Endothelial cell of umbilical vein (primary cell): ENCODE results near the gene NUDT8. TPM values are rescaled to one million over a fixed set of nuclear protein-coding genes. Genes with fewer than 3 reads are reported as not detected.

Source experiments
- BruUV-seq: library from RNA; stranded (reverse); fragments of 400-500 nt; replicated peaks from 2 replicates; lab custom pipeline; 2021; lab: Mats Ljungman, UMichigan
- CTCF ChIA-PET: fragments of 300-600, 350-600 bp; sonication (Branson Sonifier 250); formaldehyde crosslinking; loops from one replicate; lab custom pipeline; 2021; ENCODE audit warnings: antibody characterized with exemption, inconsistent platforms; lab: Charles Lee
- POLR2A ChIA-PET: fragments of 300-600, 350-600 bp; sonication (Branson Sonifier 250); formaldehyde crosslinking; loops from one replicate; lab custom pipeline; 2021; ENCODE audit warnings: antibody characterized with exemption, inconsistent platforms; lab: Charles Lee
- DNase-seq: peaks from one replicate; pipeline ENCODE4 v3.0.0-alpha.2; 2011; ENCODE audit warnings: low read depth, low spot score
- FAIRE-seq: peaks from 2 replicates; lab custom pipeline; 2011; peaks lifted over from hg19 to GRCh38; lab: Jason Lieb, UNC
- H2AFZ ChIP-seq: 2 replicates; pipeline ENCODE4 v1.6.0; 2012; ENCODE audit warnings: low read depth, low read length, control low read depth, inconsistent platforms
- H3K27ac ChIP-seq: 2 replicates; pipeline ENCODE4 v1.5.1; 2011; ENCODE audit warnings: low read depth, mild to moderate bottlenecking, control low read depth, low read length, moderate library complexity; ENCODE audit not compliant: insufficient read depth
- H3K27me3 ChIP-seq, 2 experiments: 2 replicates each; pipeline versions ENCODE4 v1.6.0 to v1.6.1; 2011; ENCODE audit warnings: low read length in 2 of 2, mixed read lengths in 1 of 2; ENCODE audit not compliant: control insufficient read depth in 2 of 2, insufficient read depth in 2 of 2
- H3K36me3 ChIP-seq, 2 experiments: 2 replicates in 1 of 2; 3 replicates in 1 of 2; pipeline ENCODE4 v1.5.1; 2011; ENCODE audit warnings: low read length in 2 of 2, mild to moderate bottlenecking in 1 of 2, moderate library complexity in 1 of 2; ENCODE audit not compliant: control insufficient read depth in 2 of 2, insufficient read depth in 2 of 2; ENCODE audit errors: extremely low read depth in 1 of 2
- H3K4me1 ChIP-seq: 3 replicates; pipeline ENCODE4 v1.5.1; 2011; ENCODE audit warnings: mild to moderate bottlenecking, low read length; ENCODE audit not compliant: control insufficient read depth, insufficient read depth; ENCODE audit errors: extremely low read depth
- H3K4me2 ChIP-seq: 2 replicates; pipeline ENCODE4 v1.6.1; 2011; ENCODE audit warnings: low read length, control low read depth, mixed read lengths; ENCODE audit not compliant: insufficient read depth
- H3K4me3 ChIP-seq, 3 experiments: fragments of 200-600 bp in 1 of 3; sonication (generic), shearing (Covaris generic) in 1 of 3; replicated peaks in 1 of 3; 2 replicates each; pipeline ENCODE4 v1.5.1; 2011 to 2016; ENCODE audit warnings: control low read depth in 3 of 3, low read length in 3 of 3, mild to moderate bottlenecking in 2 of 3, inconsistent platforms in 1 of 3, low read depth in 1 of 3, moderate library complexity in 1 of 3; ENCODE audit not compliant: insufficient read depth in 1 of 3
- H3K79me2 ChIP-seq: 2 replicates; pipeline ENCODE4 v1.6.0; 2012; ENCODE audit warnings: low read length, inconsistent platforms; ENCODE audit not compliant: control insufficient read depth, insufficient read depth
- H3K9ac ChIP-seq: replicated peaks from 2 replicates; pipeline ENCODE3; 2011; ENCODE audit warnings: low read length, control low read depth; ENCODE audit not compliant: insufficient read depth; ENCODE audit errors: extremely low read depth
- H3K9me1 ChIP-seq: replicated peaks from 3 replicates; pipeline ENCODE4 v1.6.0; 2011; ENCODE audit warnings: mild to moderate bottlenecking, low read length; ENCODE audit not compliant: control insufficient read depth, insufficient read depth; ENCODE audit errors: extremely low read depth
- H3K9me3 ChIP-seq: replicated peaks from 2 replicates; pipeline ENCODE4 v1.5.1; 2012; ENCODE audit warnings: low read length, inconsistent platforms; ENCODE audit not compliant: control insufficient read depth, insufficient read depth
- H4K20me1 ChIP-seq: replicated peaks from 2 replicates; pipeline ENCODE3; 2011; ENCODE audit warnings: mild to moderate bottlenecking, low read length; ENCODE audit not compliant: control insufficient read depth, insufficient read depth; ENCODE audit errors: extremely low read depth
- CTCF ChIP-seq, 2 donors: IDR thresholded peaks; 1 replicate in 1 of 2; 2 replicates in 1 of 2; pipeline ENCODE4 v1.5.1; 2011; ENCODE audit warnings: low read length in 2 of 2, mild to moderate bottlenecking in 2 of 2, moderate library complexity in 2 of 2, control low read depth in 1 of 2, inconsistent platforms in 1 of 2, low read depth in 1 of 2; ENCODE audit not compliant: insufficient read depth in 1 of 2; ENCODE audit errors: extremely low read depth in 1 of 2
- EZH2 ChIP-seq: IDR thresholded peaks from 2 replicates; pipeline ENCODE4 v1.6.1; 2012; ENCODE audit warnings: borderline replicate concordance, low read depth, mild to moderate bottlenecking, moderate library complexity, low read length, inconsistent platforms; ENCODE audit not compliant: severe bottlenecking
- FOS ChIP-seq: IDR thresholded peaks from 2 replicates; pipeline ENCODE4 v1.6.1; 2011; ENCODE audit warnings: mild to moderate bottlenecking, low read length, moderate library complexity, borderline replicate concordance; ENCODE audit not compliant: insufficient read depth
- GATA2 ChIP-seq: IDR thresholded peaks from 2 replicates; pipeline ENCODE4 v1.7.0; 2011; ENCODE audit warnings: low read depth, mild to moderate bottlenecking, moderate library complexity, mixed read lengths, low read length; ENCODE audit not compliant: insufficient read length, insufficient read depth
- JUN ChIP-seq: IDR thresholded peaks from 2 replicates; pipeline ENCODE4 v1.6.1; 2011; ENCODE audit warnings: borderline replicate concordance, low read depth; ENCODE audit not compliant: insufficient read length, insufficient read depth
- MAX ChIP-seq: IDR thresholded peaks from 2 replicates; pipeline ENCODE4 v1.6.1; 2011; ENCODE audit not compliant: insufficient read depth, insufficient read length
- MYC ChIP-seq: IDR thresholded peaks from one replicate; pipeline ENCODE4 v1.6.1; 2011; ENCODE audit warnings: mild to moderate bottlenecking, low read depth, low read length
- POLR2A ChIP-seq: IDR thresholded peaks from 2 replicates; pipeline ENCODE4 v1.6.1; 2012; ENCODE audit warnings: low read depth, mild to moderate bottlenecking, control low read depth, low read length
- POLR2AphosphoS5 ChIP-seq: IDR thresholded peaks from 2 replicates; pipeline ENCODE4 v1.6.1; 2012; ENCODE audit warnings: low read depth, mild to moderate bottlenecking, control low read depth, low read length, moderate library complexity; ENCODE audit not compliant: insufficient read depth
- dilution Hi-C: fragments of 300-500 bp; cut with MboI; formaldehyde crosslinking; loops from one replicate; pipeline ENCODE4 v1.15.0; 2019; ENCODE audit warnings: low sequenced_read_pairs; ENCODE audit not compliant: extremely low pct_ligation_motif_present
- intact Hi-C: fragments of 100-400 bp; cut with micrococcal nuclease; formaldehyde crosslinking; loops from one replicate; pipeline ENCODE4 v1.10.0; 2022
- polyA plus RNA-seq, 4 experiments: library from polyadenylated mRNA; depleted of rRNA in 3 of 4; stranded (reverse) in 3 of 4; unstranded in 1 of 4; fragments of >200 nt; gene quantifications; 2 replicates each; pipeline versions ENCODE4 v1.2.1 to v1.2.3, GENCODE V29; 2011 to 2012; ENCODE audit warnings: missing spikeins in 1 of 4
- total RNA-seq: library from RNA; stranded (reverse); gene quantifications from 2 replicates; pipeline ENCODE4 v1.2.3, GENCODE V29; 2021

Gene NUDT8
- total and polyA plus RNA-seq, 2 donors (not counting 3 experiments of a cell fraction or from before 2014, with no cell fraction given), result 14.1 to 20.4 TPM

- Histone ChIP-seq H3K9ac (peak within 1 kb of the TSS; percentile 79), H3K79me2 (peaks cover 11% of the 10 kb centered on the region), H3K4me3 (peak within 1 kb of the TSS; percentile 32 to 92 (median 61)), H3K4me1 (peaks cover 6% of the 10 kb centered on the region), H3K9me3 (no peaks in the 10 kb centered on the region), H3K27ac (peak within 1 kb of the TSS; percentile 25), H3K36me3 (peaks cover 3 to 17% of the 10 kb centered on the region in 2 experiments), H4K20me1 (no peaks in the 10 kb centered on the region), H3K27me3 (no peaks in the 10 kb centered on the region), H3K4me2 (peak within 1 kb of the TSS; percentile 68), H3K9me1 (no peaks in the 10 kb centered on the region), H2AFZ (peak within 1 kb of the TSS; percentile 86)
- POLR2A ChIA-PET, result no interaction called here
- intact Hi-C loops (loop anchor here (1.0 to 2.0 kb wide), 4 partner anchors 23 to 98 kb away; partner anchors contain the start of genes CDK2AP2, GSTP1 and NUDT8), dilution Hi-C loops (no loop called here)
- DNase-seq (peak; percentile 94), FAIRE-seq (peak; percentile 98)
- CTCF ChIA-PET, result no interaction called here
- no TSS peak for BruUV-seq
- TF ChIP-seq POLR2AphosphoS5 (peak; percentile 92), POLR2A (peak; percentile 88), EZH2 (no peak), MYC (peak; percentile 34), JUN (no peak), FOS (no peak), CTCF (IDR thresholded peaks at IDR 0.05; ENCODE audit: extremely low read depth in 1 of 2, insufficient read depth in 1 of 2, low read depth in 1 of 2, low read length in 2 of 2) (peak; percentile 48 to 78), MAX (peak; percentile 55), GATA2 (no peak)
These were observed 23.0 kb downstream of the NUDT8 start, which contains the start of gene NDUFV1 for GRCh38 chr11:67606492-67607295. TSS of gene NDUFV1 (plus strand) at chr11:67606936. CDS start at chr11:67607005, 69 bp downstream.
